ENCODE measurements around the gene PNPLA6.
A peak's percentile ranks its signal among the peaks of the same experiment; 100 is the strongest.

Gene PNPLA6

GRCh38 chr19:7489609-7490044 lies 45.9 kb upstream of the PNPLA6 start:
- Histone ChIP-seq H3K27ac (ENCODE audit: low read depth, low read length) (no peak overlapping the region), H3K79me2 (ENCODE audit: control insufficient read depth, low read length) (no peaks in the 10 kb centered on the region), H3K9me3 (ENCODE audit: control insufficient read depth, insufficient read depth, low read length) (no peaks in the 10 kb centered on the region), H3K36me3 (ENCODE audit: control insufficient read depth, low read length) (no peaks in the 10 kb centered on the region), H3K4me3 (ENCODE audit: low read length) (peak overlapping the region; percentile 87), H3K27me3 (ENCODE audit: control insufficient read depth, low read length) (no peaks in the 10 kb centered on the region), H3K4me1 (ENCODE audit: control insufficient read depth, low read length) (peaks cover 16% of the 10 kb centered on the region), H3F3A (ENCODE audit: control insufficient read depth, insufficient read depth) (0 out of 2 replicates have a peak, but pooled peaks cover 2% of the 10 kb centered on the region), H4K20me1 (ENCODE audit: control insufficient read depth, insufficient read depth, low read depth, low read length) (no peaks in the 10 kb centered on the region), H3K9me2 (replicated peaks; ENCODE audit: control insufficient read depth, low read length) (no peaks in the 10 kb centered on the region), H3K4me2 (ENCODE audit: low read length) (peak overlapping the region; percentile 96)
- TF ChIP-seq EZH2phosphoT487 (IDR thresholded peaks at IDR 0.05; ENCODE audit: borderline replicate concordance, low read length) (no peak), CTCF (IDR thresholded peaks at IDR 0.05; ENCODE audit: low read depth, low read length, poor library complexity, severe bottlenecking) (no peak)

GRCh38 chr19:7492142-7492541 lies 43.4 kb upstream of the PNPLA6 start:
- Histone ChIP-seq H4K20me1 (ENCODE audit: control insufficient read depth, insufficient read depth, low read depth, low read length) (no peaks in the 10 kb centered on the region), H3F3A (ENCODE audit: control insufficient read depth, insufficient read depth) (0 out of 2 replicates have a peak, but pooled peaks cover under 1% of the 10 kb centered on the region), H3K4me1 (ENCODE audit: control insufficient read depth, low read length) (peaks cover 16% of the 10 kb centered on the region), H3K27me3 (ENCODE audit: control insufficient read depth, low read length) (peaks cover 2% of the 10 kb centered on the region; the same call in 1 of the 2 replicates), H3K4me3 (ENCODE audit: low read length) (no peak overlapping the region), H3K79me2 (ENCODE audit: control insufficient read depth, low read length) (no peaks in the 10 kb centered on the region), H3K9me3 (ENCODE audit: control insufficient read depth, insufficient read depth, low read length) (no peaks in the 10 kb centered on the region), H3K36me3 (ENCODE audit: control insufficient read depth, low read length) (no peaks in the 10 kb centered on the region), H3K9me2 (replicated peaks; ENCODE audit: control insufficient read depth, low read length) (no peaks in the 10 kb centered on the region), H3K4me2 (ENCODE audit: low read length) (no peak overlapping the region), H3K27ac (ENCODE audit: low read depth, low read length) (no peak overlapping the region)
- TF ChIP-seq EZH2phosphoT487 (IDR thresholded peaks at IDR 0.05; ENCODE audit: borderline replicate concordance, low read length) (no peak), CTCF (IDR thresholded peaks at IDR 0.05; ENCODE audit: low read depth, low read length, poor library complexity, severe bottlenecking) (no peak)

- Histone ChIP-seq H3K27me3 (ENCODE audit: control insufficient read depth, low read length) (peaks cover 5% of the 10 kb centered on the region), H3K4me1 (ENCODE audit: control insufficient read depth, low read length) (peaks cover 16% of the 10 kb centered on the region), H3K79me2 (ENCODE audit: control insufficient read depth, low read length) (no peaks in the 10 kb centered on the region), H3K9me3 (ENCODE audit: control insufficient read depth, insufficient read depth, low read length) (no peaks in the 10 kb centered on the region), H3F3A (ENCODE audit: control insufficient read depth, insufficient read depth) (no peaks in the 10 kb centered on the region), H3K9me2 (replicated peaks; ENCODE audit: control insufficient read depth, low read length) (no peaks in the 10 kb centered on the region), H3K4me2 (ENCODE audit: low read length) (no peak overlapping the region), H4K20me1 (ENCODE audit: control insufficient read depth, insufficient read depth, low read depth, low read length) (no peaks in the 10 kb centered on the region), H3K27ac (ENCODE audit: low read depth, low read length) (no peak overlapping the region), H3K36me3 (ENCODE audit: control insufficient read depth, low read length) (no peaks in the 10 kb centered on the region), H3K4me3 (ENCODE audit: low read length) (no peak overlapping the region)
- TF ChIP-seq EZH2phosphoT487 (IDR thresholded peaks at IDR 0.05; ENCODE audit: borderline replicate concordance, low read length), result no peak
- TF ChIP-seq CTCF (IDR thresholded peaks at IDR 0.05; ENCODE audit: low read depth, low read length, poor library complexity, severe bottlenecking), result no peak
Measured at GRCh38 chr19:7492558-7492957, 43.0 kb upstream of the PNPLA6 start.
